Colonic mucosa (tissue), 4 donors: ENCODE results near the gene CNTN3. TPM values are rescaled to one million over a fixed set of nuclear protein-coding genes. Genes with fewer than 3 reads are reported as not detected.

ENCODE experiments used
- DNase-seq: peaks from one replicate; pipeline ENCODE4 v3.0.0-alpha.2; 2020
- H3K27ac ChIP-seq: fragments of 200-600 bp; one replicate; pipeline ENCODE4 v1.8.0; 2021
- H3K27me3 ChIP-seq: fragments of 200-600 bp; one replicate; pipeline ENCODE4 v1.8.0; 2021
- H3K36me3 ChIP-seq: fragments of 200-600 bp; one replicate; pipeline ENCODE4 v1.8.0; 2021
- H3K4me1 ChIP-seq: fragments of 200-600 bp; one replicate; pipeline ENCODE4 v1.8.0; 2021; ENCODE audit warnings: mild to moderate bottlenecking
- H3K4me3 ChIP-seq: fragments of 200-600 bp; one replicate; pipeline ENCODE4 v1.8.0; 2021
- H3K9ac ChIP-seq, 2 donors: one replicate each; pipeline ENCODE4 v1.7.0; 2013; ENCODE audit warnings: control low read depth in 2 of 2, low read depth in 2 of 2, low read length in 2 of 2
- H3K9me3 ChIP-seq: fragments of 200-600 bp; one replicate; pipeline ENCODE4 v1.8.0; 2021
- intact Hi-C: fragments of 100-400 bp; cut with DNase I; formaldehyde crosslinking; loops from one replicate; pipeline ENCODE4 v1.14.1; 2022
- total RNA-seq, 2 donors: library from RNA; stranded (reverse); fragmentation: NEBNext Ultra II Directional in 1 of 2; extraction: Animal tissue kit (Norgen Biotek cat#: 25700) in 1 of 2; gene quantifications; one replicate each; pipeline ENCODE4 v1.2.1, GENCODE V29; 2021
- TF ChIP-seq, protein P1 (sequence below): fragments of 200-600 bp; IDR thresholded peaks from one replicate; pipeline ENCODE4 v1.8.0; 2022; ENCODE audit warnings: antibody characterized with exemption, mild to moderate bottlenecking
- donor health status: healthy.
- donor health status: DM: no; HTN: no; CAD: no.
- donor health status: DM: no; HTN: no; CAD: no.

Gene CNTN3
- total RNA-seq, 2 donors from 2014 or later: 5.3 to 6.7 TPM

DNA sequence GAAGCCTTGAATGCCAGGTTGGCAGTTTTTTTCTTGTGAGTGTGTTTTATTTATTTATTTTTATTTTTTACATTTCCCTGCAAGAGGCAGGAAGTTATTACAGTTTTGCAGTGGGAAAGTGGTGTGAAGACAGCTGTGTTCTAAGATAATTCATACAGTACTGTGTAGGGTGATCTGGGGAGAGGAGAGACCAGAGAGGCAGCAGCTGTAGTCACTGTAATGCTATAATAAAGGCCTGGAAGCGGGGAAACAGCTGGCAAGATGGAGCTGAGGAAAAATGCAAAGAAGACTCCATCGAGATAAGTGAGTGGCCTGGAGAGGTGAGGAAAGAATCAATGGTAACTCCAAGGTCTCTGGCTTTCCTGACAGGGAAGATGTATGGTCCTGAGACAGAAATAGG is 23.1 kb downstream of the CNTN3 start:
- Histone ChIP-seq H3K36me3 (no peaks in the 10 kb centered on the region), H3K4me3 (no peak overlapping the region), H3K9me3 (no peaks in the 10 kb centered on the region), H3K27me3 (no peaks in the 10 kb centered on the region), H3K27ac (no peak overlapping the region), H3K4me1 (no peaks in the 10 kb centered on the region), H3K9ac (no peak overlapping the region)
- TF ChIP-seq, protein P1, sequence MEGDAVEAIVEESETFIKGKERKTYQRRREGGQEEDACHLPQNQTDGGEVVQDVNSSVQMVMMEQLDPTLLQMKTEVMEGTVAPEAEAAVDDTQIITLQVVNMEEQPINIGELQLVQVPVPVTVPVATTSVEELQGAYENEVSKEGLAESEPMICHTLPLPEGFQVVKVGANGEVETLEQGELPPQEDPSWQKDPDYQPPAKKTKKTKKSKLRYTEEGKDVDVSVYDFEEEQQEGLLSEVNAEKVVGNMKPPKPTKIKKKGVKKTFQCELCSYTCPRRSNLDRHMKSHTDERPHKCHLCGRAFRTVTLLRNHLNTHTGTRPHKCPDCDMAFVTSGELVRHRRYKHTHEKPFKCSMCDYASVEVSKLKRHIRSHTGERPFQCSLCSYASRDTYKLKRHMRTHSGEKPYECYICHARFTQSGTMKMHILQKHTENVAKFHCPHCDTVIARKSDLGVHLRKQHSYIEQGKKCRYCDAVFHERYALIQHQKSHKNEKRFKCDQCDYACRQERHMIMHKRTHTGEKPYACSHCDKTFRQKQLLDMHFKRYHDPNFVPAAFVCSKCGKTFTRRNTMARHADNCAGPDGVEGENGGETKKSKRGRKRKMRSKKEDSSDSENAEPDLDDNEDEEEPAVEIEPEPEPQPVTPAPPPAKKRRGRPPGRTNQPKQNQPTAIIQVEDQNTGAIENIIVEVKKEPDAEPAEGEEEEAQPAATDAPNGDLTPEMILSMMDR: no peak
- no peak for DNase-seq
- intact Hi-C loops: no loop called here

DNA sequence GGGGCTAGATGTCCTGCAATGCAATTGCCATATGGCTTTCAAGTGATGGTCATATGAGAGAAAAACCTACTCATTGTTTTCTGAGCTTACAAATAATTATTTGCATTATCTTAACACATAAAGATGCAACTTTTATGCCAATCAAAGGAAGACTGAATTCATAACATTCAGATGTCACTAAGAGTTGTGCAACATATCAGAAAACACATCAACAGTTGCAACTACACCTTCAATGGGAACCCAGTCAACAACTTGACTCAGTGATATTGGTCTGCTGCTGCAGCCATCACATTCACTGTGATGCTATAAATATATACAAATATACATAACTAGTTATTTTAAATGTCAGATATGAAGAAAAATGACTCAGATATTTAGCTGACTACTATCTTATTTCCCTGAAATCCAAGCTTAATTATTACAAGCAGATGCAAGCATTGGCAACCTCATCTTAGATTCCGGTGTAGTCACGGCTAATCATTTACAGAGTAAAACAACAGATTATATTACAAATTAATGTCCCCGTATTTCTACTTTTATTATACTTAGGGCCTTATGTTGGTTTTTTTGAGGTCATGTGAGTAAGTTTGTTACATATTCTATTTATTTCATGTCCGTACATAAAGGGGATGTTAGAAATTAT is 23.7 kb downstream of the CNTN3 start:
- DNase-seq: no peak
- TF ChIP-seq, protein P1: no peak
- H3K4me1 ChIP-seq: no peaks in the 10 kb centered on the region
- no peaks in the 10 kb centered on the region for H3K27me3 ChIP-seq
- H3K4me3 ChIP-seq: no peak overlapping the region
- no peaks in the 10 kb centered on the region for H3K9me3 ChIP-seq
- H3K36me3 ChIP-seq: no peaks in the 10 kb centered on the region
- intact Hi-C loops: no loop called here
- no peak overlapping the region for H3K9ac ChIP-seq
- H3K27ac ChIP-seq: no peak overlapping the region

DNA sequence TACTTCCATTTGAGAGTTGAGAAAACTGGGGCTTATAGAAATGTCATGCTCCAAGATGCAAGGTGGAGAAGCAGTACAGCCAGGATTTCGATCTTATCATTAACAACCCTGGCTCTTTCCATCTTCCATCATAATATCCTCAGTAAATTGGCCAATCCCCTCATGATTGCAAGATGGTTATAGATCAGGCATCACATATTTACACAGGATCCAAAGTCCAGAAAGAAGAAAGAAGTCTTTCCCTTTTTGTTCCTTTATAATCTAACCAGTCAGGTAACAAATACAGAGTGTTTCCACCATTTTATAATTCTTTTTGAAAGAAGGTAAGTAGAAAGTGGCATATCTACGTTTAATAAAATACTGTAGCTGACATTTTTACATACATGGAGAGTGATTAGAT is 29.7 kb downstream of the CNTN3 start:
- H3K27ac ChIP-seq: no peak overlapping the region

DNA sequence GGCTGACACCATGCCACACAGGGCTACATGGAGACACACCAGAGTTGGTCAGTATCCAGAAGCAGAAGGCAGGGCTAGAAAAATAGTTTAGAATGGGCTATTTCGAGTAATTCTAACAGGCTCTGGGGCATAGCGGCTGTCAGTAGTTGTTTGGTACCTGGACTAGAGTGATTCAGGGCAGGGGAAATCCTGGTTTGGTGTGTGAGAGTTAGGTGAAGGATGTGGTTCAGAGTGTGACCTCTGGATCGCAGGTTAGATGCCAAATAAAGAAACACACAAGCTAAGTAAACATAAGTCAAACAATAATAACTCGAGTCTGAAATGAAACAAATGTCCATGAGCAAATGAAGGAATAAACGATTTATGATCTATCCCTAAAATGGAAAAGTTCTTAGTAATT is 31.5 kb downstream of the CNTN3 start:
- Histone ChIP-seq H3K9ac (no peak overlapping the region), H3K27ac (no peak overlapping the region), H3K9me3 (no peaks in the 10 kb centered on the region), H3K4me3 (no peak overlapping the region), H3K36me3 (no peaks in the 10 kb centered on the region), H3K27me3 (no peaks in the 10 kb centered on the region), H3K4me1 (no peaks in the 10 kb centered on the region)
- intact Hi-C loops: no loop called here
- DNase-seq: no peak
- TF ChIP-seq, protein P1: no peak

More for the DNA sequence above, 29.7 kb downstream of the CNTN3 start:
- Histone ChIP-seq H3K27me3 (no peaks in the 10 kb centered on the region), H3K9ac (no peak overlapping the region), H3K36me3 (no peaks in the 10 kb centered on the region), H3K9me3 (no peaks in the 10 kb centered on the region), H3K4me3 (no peak overlapping the region), H3K4me1 (no peaks in the 10 kb centered on the region)
- intact Hi-C loops: no loop called here
- TF ChIP-seq, protein P1: no peak
- DNase-seq: no peak

DNA sequence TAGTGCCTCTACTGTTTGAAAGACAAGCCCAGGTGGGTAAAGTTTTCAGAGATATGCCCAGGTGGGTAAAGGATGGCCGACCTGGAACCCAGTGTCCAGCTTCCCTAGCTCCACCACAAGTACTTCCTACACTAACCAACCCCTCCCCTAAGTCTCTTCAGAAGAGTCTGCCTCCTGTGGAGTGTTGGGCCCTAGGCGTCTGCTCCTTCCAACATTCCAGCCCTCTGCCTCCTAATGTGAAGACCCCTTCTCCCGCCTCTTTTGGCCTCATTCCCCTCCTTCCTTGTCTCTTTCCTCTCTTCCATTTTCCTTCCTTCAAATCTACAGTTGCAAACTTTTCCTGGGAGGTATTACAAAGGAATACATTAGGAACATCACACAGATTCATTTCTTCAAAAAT is 38.6 kb downstream of the CNTN3 start:
- H3K36me3 ChIP-seq: no peaks in the 10 kb centered on the region
- no peak overlapping the region for H3K9ac ChIP-seq
- no peak overlapping the region for H3K27ac ChIP-seq
- no peaks in the 10 kb centered on the region for H3K4me1 ChIP-seq
- no peak overlapping the region for H3K4me3 ChIP-seq
- intact Hi-C loops: no loop called here
- DNase-seq: no peak
- H3K27me3 ChIP-seq: no peaks in the 10 kb centered on the region
- TF ChIP-seq, protein P1: no peak
- H3K9me3 ChIP-seq: no peaks in the 10 kb centered on the region
